H1 (cell line): Measurements from ENCODE around the gene KHDC1L. TPM values are rescaled to one million over a fixed set of nuclear protein-coding genes. Genes with fewer than 3 reads are reported as not detected.

Source experiments
- polyA plus RNA-seq, 7 experiments: library from polyadenylated mRNA; depleted of rRNA in 3 of 7; stranded (reverse) in 5 of 7; unstranded in 2 of 7; fragments of >200 nt in 5 of 7; fragments of 200-250 nt in 2 of 7; gene quantifications; 1 replicate in 5 of 7; 2 replicates in 1 of 7; 4 replicates in 1 of 7; pipeline versions ENCODE4 v1.2.1 to v1.2.3, GENCODE V29; 2011 to 2013; ENCODE audit warnings: missing spikeins in 2 of 7, mixed read lengths in 2 of 7
- total RNA-seq: library from RNA; stranded (reverse); fragmentation: NEBNext Ultra II Directional; extraction: Animal tissue kit (Norgen Biotek cat#: 25700); gene quantifications from 2 replicates; pipeline ENCODE4 v1.2.1, GENCODE V29; 2021

The KHDC1L gene
- total and polyA plus RNA-seq, 2 of the 8 experiments (the other 6 are each of a cell fraction or from before 2014, with no cell fraction given) = 0.14 TPM; not detected in 1

Other genes with a start within 250 kb of the KHDC1L start
- 4.3 and 4.6 TPM in 2 replicates for gene KHDC1, start 37.7 kb upstream of the KHDC1L start, total RNA-seq
- gene KHDC1, start 37.7 kb upstream of the KHDC1L start, polyA plus RNA-seq (2011; rRNA removed) = 7.3 and 9.4 TPM in 2 replicates
- 1.5 and 2.0 TPM in 2 replicates for gene DPPA5, start 128.8 kb upstream of the KHDC1L start, total RNA-seq
- gene DPPA5, start 128.8 kb upstream of the KHDC1L start, polyA plus RNA-seq (2011; rRNA removed) = 2.9 and 6.6 TPM in 2 replicates
- 0.42 TPM in 1 of 2 replicates, not detected in the other for gene KHDC3L, start 137.2 kb upstream of the KHDC1L start, total RNA-seq
- 0.11 TPM in 1 of 2 replicates, not detected in the other for gene KHDC3L, start 137.2 kb upstream of the KHDC1L start, polyA plus RNA-seq (2011; rRNA removed)
- 0.41 TPM in 1 of 2 replicates, not detected in the other for gene OOEP, start 144.4 kb upstream of the KHDC1L start, total RNA-seq
- 0.20 and 0.55 TPM in 2 replicates for gene OOEP, start 144.4 kb upstream of the KHDC1L start, polyA plus RNA-seq (2011; rRNA removed)
- gene DDX43, start 169.3 kb upstream of the KHDC1L start, total RNA-seq = not detected in 2 replicates
- 0.05 TPM in 2 replicates for gene DDX43, start 169.3 kb upstream of the KHDC1L start, polyA plus RNA-seq (2011; rRNA removed)
- gene CGAS, start 226.8 kb upstream of the KHDC1L start, total RNA-seq = 6.3 and 6.7 TPM in 2 replicates
- 1.9 and 2.1 TPM in 2 replicates for gene CGAS, start 226.8 kb upstream of the KHDC1L start, polyA plus RNA-seq (2011; rRNA removed)
- gene MTO1, start 236.2 kb upstream of the KHDC1L start, total RNA-seq = 29.3 and 31.6 TPM in 2 replicates
- gene MTO1, start 236.2 kb upstream of the KHDC1L start, polyA plus RNA-seq (2011; rRNA removed) = 17.4 and 20.9 TPM in 2 replicates